Measurements from ENCODE around the gene P3R3URF.

Gene P3R3URF

DNA sequence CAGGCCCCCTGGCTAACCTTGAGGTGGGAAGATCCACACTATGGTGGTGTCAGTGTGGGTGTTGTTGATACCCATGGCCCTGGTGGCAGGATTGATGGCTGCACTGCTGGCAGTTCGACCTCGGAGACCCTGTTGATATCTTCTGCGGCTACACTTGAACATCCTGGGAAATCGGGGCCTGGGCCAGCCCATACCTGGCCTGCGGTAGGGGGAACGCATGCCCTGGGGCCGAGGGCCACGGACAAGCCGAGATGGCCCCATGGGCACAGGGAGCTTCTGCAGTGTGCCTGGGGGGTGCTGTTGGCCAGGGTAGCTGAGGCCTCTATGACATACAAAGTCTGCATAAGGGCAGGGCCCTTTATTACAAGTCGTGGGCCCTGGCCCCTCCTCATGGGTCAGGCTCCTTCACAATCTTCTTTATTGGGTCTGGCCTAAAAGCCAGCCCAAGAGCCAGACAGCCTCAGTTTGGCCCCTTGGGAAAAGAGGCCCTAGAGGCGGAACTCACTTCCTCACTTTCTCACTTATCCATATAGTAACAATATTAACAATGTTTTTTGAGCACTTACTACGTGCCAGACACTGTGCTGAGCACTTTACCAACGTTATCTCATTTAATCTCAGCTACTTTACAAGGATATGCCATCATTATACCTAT, at the start of gene P3R3URF:
Gene P3R3URF (minus strand): TSS at position 278 of the 655 bp plus-strand sequence. CDS start 17 bp downstream, at position 261.
- TF ChIP-seq, protein P1, sequence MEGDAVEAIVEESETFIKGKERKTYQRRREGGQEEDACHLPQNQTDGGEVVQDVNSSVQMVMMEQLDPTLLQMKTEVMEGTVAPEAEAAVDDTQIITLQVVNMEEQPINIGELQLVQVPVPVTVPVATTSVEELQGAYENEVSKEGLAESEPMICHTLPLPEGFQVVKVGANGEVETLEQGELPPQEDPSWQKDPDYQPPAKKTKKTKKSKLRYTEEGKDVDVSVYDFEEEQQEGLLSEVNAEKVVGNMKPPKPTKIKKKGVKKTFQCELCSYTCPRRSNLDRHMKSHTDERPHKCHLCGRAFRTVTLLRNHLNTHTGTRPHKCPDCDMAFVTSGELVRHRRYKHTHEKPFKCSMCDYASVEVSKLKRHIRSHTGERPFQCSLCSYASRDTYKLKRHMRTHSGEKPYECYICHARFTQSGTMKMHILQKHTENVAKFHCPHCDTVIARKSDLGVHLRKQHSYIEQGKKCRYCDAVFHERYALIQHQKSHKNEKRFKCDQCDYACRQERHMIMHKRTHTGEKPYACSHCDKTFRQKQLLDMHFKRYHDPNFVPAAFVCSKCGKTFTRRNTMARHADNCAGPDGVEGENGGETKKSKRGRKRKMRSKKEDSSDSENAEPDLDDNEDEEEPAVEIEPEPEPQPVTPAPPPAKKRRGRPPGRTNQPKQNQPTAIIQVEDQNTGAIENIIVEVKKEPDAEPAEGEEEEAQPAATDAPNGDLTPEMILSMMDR (IDR thresholded peaks at IDR 0.05): no peak

DNA sequence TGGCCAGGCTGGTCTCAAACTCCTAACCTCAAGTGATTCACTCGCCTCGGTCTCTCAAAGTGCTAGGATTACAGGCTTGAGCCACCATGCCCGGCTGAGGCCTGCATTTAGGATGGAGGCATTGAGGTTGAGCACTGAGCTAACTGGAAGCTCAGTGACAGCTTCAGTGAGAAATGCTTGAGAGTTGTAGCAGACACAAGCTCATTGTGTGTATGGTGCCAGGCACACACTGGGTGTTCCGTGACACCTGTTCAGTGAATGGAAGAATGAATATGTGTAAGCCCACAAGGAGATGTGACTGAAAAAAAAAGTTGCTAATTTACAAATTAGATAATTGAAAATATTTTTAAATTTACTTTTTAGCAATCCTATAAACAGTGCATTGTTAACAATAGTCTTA, 48.7 kb upstream of the P3R3URF start:
- TF ChIP-seq, protein P1 (IDR thresholded peaks at IDR 0.05): no peak

DNA sequence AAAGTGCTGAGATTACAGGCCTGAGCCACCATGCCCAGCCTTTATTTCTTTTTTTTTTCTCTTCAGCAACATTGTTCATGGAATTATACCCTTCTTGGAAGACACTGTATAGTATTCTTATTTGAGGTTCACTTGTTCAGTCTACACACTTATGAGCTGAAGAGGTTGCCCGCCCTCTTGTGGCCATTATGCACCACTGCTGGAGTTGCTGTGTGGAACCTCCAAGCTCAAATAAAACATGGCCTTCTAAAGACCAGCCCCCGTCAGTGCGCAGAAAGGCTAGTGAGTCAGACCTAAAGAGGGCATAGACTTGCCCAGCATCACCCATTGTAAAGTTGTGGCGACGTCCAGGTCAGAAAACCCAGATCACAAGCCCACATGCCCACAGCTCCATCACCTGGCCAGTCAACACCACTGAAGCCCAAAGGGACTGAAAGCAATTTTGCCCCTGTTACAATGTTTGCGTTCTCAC, 47.2 kb upstream of the P3R3URF start:
- TF ChIP-seq, protein P1 (IDR thresholded peaks at IDR 0.05): peak; percentile 99

DNA sequence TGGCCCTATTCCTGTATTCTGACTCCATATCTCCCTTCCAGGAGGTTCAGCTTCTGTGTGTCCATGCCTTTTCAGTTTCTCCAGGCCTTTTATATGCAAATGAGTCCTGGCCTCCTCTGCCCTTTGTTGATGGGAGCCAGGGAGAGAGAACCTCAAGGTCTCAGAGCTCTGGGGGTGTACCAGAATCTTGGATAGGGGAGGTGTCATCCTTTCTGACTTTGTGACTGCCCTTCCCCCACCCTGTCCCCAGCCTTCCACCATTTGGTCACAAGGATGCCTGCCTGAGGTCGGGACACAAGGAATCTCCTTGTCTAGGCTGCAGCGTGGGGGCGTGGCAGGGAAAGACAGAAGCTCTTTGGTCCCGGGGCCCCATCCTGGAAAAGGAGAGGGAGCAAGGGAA, 45.5 kb upstream of the P3R3URF start:
- TF ChIP-seq, protein P1 (IDR thresholded peaks at IDR 0.05): no peak

DNA sequence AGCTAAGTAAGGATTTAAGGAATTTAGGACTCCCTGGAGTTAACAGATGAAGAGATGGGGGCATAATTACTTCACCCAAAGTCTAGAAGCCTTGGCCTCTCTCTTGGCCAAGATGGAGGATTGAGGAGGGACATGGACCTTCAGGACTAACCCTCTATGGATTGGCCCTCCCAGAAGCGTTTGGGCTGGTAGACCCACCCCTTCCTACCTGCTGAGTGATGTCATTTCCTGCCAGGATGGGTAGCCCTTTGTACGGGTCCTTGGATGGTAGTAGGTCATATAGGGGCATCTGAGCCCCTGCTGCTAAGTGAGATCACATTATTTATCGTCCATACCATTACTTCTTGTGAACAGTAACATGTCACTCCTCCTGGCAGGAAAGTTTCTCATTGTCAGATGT, 44.5 kb upstream of the P3R3URF start:
- TF ChIP-seq, protein P1 (IDR thresholded peaks at IDR 0.05): no peak

DNA sequence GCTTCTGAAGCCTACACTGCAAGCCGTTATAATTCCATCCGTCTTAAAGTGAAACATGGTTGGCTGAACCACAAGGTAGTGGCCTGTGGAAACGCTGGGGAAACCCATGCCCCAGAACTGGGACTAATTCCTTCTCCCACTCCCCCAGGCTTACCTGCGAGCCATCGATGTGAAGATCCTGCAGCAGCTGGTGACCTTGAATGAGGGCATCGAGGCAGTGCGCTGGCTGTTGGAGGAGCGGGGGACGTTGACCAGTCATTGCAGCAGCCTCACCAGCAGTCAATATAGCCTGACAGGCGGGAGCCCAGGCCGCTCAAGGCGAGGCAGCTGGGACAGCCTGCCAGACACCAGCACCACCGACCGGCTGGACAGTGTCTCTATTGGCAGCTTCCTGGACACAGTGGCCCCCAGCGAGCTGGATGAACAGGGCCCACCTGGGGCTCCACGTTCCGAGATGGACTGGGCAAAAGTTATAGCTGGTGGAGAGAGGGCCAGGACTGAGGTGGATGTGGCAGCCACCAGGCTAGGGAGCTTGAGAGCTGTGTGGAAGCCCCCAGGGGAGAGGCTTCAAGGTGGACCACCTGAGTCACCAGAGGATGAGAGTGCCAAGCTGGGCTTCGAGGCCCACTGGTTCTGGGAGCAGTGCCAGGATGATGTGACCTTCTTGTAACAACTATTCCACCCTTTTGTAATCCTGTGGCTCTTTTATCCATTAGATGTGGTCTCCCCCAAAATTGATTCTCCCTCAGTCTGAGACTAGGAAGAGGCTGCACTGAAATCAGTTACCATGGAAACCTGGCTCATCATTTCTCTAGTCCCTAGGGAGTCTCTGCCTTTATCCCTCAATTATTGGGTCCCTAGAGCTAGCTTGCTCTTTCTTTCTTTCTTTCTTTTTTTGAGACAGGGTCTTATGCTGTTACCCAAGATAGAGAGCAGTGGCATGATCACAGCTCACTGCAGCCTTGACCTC, 43.5 kb upstream of the P3R3URF start:
- TF ChIP-seq, protein P1 (IDR thresholded peaks at IDR 0.05): no peak

DNA sequence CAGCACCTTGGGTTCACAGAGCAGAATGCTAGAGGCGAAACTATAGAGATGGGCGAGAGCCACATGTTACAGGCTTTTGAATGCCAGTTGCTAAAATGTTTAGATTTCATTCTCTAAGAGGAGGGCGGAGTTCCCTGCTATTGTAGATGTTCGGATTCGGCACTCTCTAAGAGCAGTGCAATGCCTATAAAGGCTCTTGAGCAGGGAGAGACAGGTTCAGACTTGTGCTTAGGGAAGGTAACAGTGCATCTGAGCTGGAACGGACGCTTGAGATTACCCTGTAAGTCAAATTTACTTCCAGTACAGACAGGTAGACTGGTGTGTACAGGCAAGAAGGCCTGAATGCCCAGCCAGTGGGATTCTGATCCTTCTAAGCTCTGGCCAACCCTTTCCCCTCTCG, 42.2 kb upstream of the P3R3URF start:
- TF ChIP-seq, protein P1 (IDR thresholded peaks at IDR 0.05): no peak
